Right lobe of liver (tissue), 6 donors: ENCODE results near the gene POPDC3. TPM values are rescaled to one million over a fixed set of nuclear protein-coding genes. Genes with fewer than 3 reads are reported as not detected.

Experiments used
- ATAC-seq, 4 donors: fragments of 200-7000 bp; cut with Tn5 transposase; one replicate each; pipeline ENCODE4 v1.9.1; 2020; ENCODE audit warnings: mild to moderate bottlenecking in 4 of 4, moderate library complexity in 4 of 4
- DNase-seq, 3 donors: peaks; one replicate each; pipeline ENCODE4 v3.0.0-alpha.2; 2020
- H3K27ac ChIP-seq, 3 donors: fragments of 200-600 bp; one replicate each; pipeline ENCODE4 v1.8.0; 2022
- H3K27me3 ChIP-seq, 2 donors: fragments of 200-600 bp; one replicate each; pipeline ENCODE4 v1.8.0; 2022
- H3K36me3 ChIP-seq, 4 donors: fragments of 200-600 bp; sonication (generic) in 1 of 4; one replicate each; pipeline versions ENCODE4 v1.5.1 to v1.8.0; 2017 to 2022; ENCODE audit warnings: control low read depth in 1 of 4
- H3K4me1 ChIP-seq, 4 donors: fragments of 200-600 bp; sonication (generic) in 1 of 4; one replicate each; pipeline versions ENCODE4 v1.5.1 to v1.8.0; 2017 to 2022; ENCODE audit warnings: control low read depth in 1 of 4
- H3K4me3 ChIP-seq, 3 donors: fragments of 200-600 bp; one replicate each; pipeline ENCODE4 v1.8.0; 2022
- H3K9me3 ChIP-seq, 4 donors: fragments of 200-600 bp; sonication (generic) in 1 of 4; one replicate each; pipeline versions ENCODE4 v1.5.1 to v1.8.0; 2017 to 2022; ENCODE audit warnings: control low read depth in 1 of 4
- CTCF ChIP-seq, 4 donors: fragments of 200-600 bp in 3 of 4; fragments of 450-650 bp in 1 of 4; IDR thresholded peaks; one replicate each; pipeline versions ENCODE4 v1.5.1 to v1.8.0; 2016 to 2022; ENCODE audit warnings: antibody characterized with exemption in 4 of 4, mild to moderate bottlenecking in 2 of 4
- POLR2A ChIP-seq: fragments of 450-650 bp; IDR thresholded peaks from one replicate; pipeline ENCODE4 v1.6.1; 2017; ENCODE audit warnings: antibody characterized with exemption, mild to moderate bottlenecking
- WGBS: methylation state at CpG from one replicate; pipeline ENCODE4 v1.1.6; 2018; ENCODE audit warnings: low coverage, low lambda C conversion rate; ENCODE audit not compliant: insufficient coverage; ENCODE audit errors: missing lambda C conversion rate; 5-methylcytosine and 5-hydroxymethylcytosine counted together
- intact Hi-C, 2 donors: fragments of 100-400 bp; cut with DNase I; formaldehyde crosslinking; loops; one replicate each; pipeline versions ENCODE4 v1.11.2 to v1.14.1; 2022
- total RNA-seq, 6 experiments: library from RNA; depleted of rRNA in 2 of 6; stranded (reverse); fragments of >200 nt in 2 of 6; fragmentation: NEBNext Ultra II Directional in 3 of 6; extraction: Animal tissue kit (Norgen Biotek cat#: 25700) in 3 of 6; gene quantifications; one replicate each; pipeline versions ENCODE4 v1.1.0 to v1.2.4, GENCODE V29; 2016 to 2023
- donor health status: DM: no; HTN: yes; CAD: no.
- donor health status: DM: no; HTN: no; CAD: no.
- donor health status: DM: no; HTN: no; CAD: no.
- donor health status: DM: no; HTN: yes; CAD: no.
- donor health status: DM: no; HTN: yes; CAD: no.

POPDC3 gene
- total RNA-seq, 6 experiments from 2014 or later, result not detected

GRCh38 chr6:105121981-105122380 lies 57.8 kb downstream of the POPDC3 start:
- Histone ChIP-seq H3K27me3 (no peaks in the 10 kb centered on the region), H3K36me3 (no peaks in the 10 kb centered on the region), H3K27ac (no peak overlapping the region), H3K4me3 (no peak overlapping the region), H3K4me1 (no peaks in the 10 kb centered on the region), H3K9me3 (no peaks in the 10 kb centered on the region)
- ATAC-seq (peak in 1 of 4 donors; percentile 25), DNase-seq (no peak)
- intact Hi-C loops, result no loop called here
- 44% methylated on average over 2 of the region's 3 CpGs for WGBS
- TF ChIP-seq POLR2A (no peak), CTCF (IDR thresholded peaks at IDR 0.05) (no peak)

- Histone ChIP-seq H3K27me3 (no peaks in the 10 kb centered on the region), H3K4me3 (no peak overlapping the region), H3K27ac (no peak overlapping the region), H3K4me1 (no peaks in the 10 kb centered on the region), H3K9me3 (no peaks in the 10 kb centered on the region), H3K36me3 (no peaks in the 10 kb centered on the region)
- no peak for ATAC-seq
- TF ChIP-seq CTCF (IDR thresholded peaks at IDR 0.05) (no peak), POLR2A (no peak)
- 74% methylated on average over 5 of the region's 5 CpGs for WGBS
- intact Hi-C loops, result no loop called here
- no peak for DNase-seq
Measured at GRCh38 chr6:105120570-105120969, 59.2 kb downstream of the POPDC3 start.

GRCh38 chr6:105116150-105116549 lies 63.7 kb downstream of the POPDC3 start:
- no peak overlapping the region for H3K4me3 ChIP-seq
- H3K27ac ChIP-seq, result no peak overlapping the region
- no peaks in the 10 kb centered on the region for H3K27me3 ChIP-seq
- WGBS, result 44% methylated on average over 5 of the region's 5 CpGs
- DNase-seq, result no peak
- no peaks in the 10 kb centered on the region for H3K36me3 ChIP-seq
- no peak for ATAC-seq
- H3K4me1 ChIP-seq, result no peaks in the 10 kb centered on the region
- TF ChIP-seq POLR2A (no peak), CTCF (IDR thresholded peaks at IDR 0.05) (no peak)
- intact Hi-C loops, result no loop called here
- no peaks in the 10 kb centered on the region for H3K9me3 ChIP-seq

GRCh38 chr6:105113422-105113821 lies 66.4 kb downstream of the POPDC3 start:
- Histone ChIP-seq H3K4me3 (no peak overlapping the region), H3K27ac (no peak overlapping the region), H3K36me3 (no peaks in the 10 kb centered on the region), H3K27me3 (no peaks in the 10 kb centered on the region), H3K4me1 (no peaks in the 10 kb centered on the region), H3K9me3 (no peaks in the 10 kb centered on the region)
- DNase-seq, result no peak
- WGBS, result 44% methylated on average over 2 of the region's 6 CpGs
- intact Hi-C loops, result no loop called here
- no peak for ATAC-seq
- TF ChIP-seq POLR2A (no peak), CTCF (IDR thresholded peaks at IDR 0.05) (no peak)

DNA sequence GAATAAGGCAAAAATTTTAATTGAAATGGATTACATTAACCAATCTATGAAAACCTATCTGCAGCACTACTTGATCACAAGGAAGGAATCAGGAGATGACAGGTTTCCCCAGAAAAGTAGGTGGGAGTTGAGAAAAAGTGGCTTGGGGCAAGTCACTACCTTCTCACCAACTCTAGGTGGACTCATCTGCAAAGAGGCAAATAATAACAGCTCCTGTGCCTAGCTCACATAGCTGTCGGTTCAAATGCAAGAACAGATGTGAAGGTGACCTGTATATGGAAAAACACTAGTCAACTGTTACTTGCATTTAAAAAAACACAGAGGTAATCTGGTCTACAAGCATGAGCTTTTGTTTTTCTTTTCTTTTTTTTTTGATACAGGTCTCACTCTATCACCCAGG lies 67.2 kb downstream of the POPDC3 start:
- intact Hi-C loops, result no loop called here
- no peak overlapping the region for H3K4me3 ChIP-seq
- H3K9me3 ChIP-seq, result no peaks in the 10 kb centered on the region
- no peaks in the 10 kb centered on the region for H3K4me1 ChIP-seq
- no peak for TF ChIP-seq POLR2A
- no peak for TF ChIP-seq CTCF (IDR thresholded peaks at IDR 0.05)
- no peaks in the 10 kb centered on the region for H3K36me3 ChIP-seq
- no peak for DNase-seq
- no peak overlapping the region for H3K27ac ChIP-seq
- ATAC-seq, result no peak
- WGBS, result 89% methylated on average over 1 of the region's 1 CpG
- H3K27me3 ChIP-seq, result no peaks in the 10 kb centered on the region
